Epithelial cell of esophagus (primary cell): ENCODE results near the gene HACE1.
"Not testable (repeated sequence)": the region's sequence is repeated elsewhere in the genome, so short reads cannot be mapped to it uniquely, and the experiment has no call there.

Experiments used
- DNase-seq: peaks from one replicate; pipeline ENCODE4 v3.0.0; 2010; ENCODE audit warnings: low read depth
- H3K4me3 ChIP-seq: 2 replicates; pipeline ENCODE4 v1.5.1; 2011; ENCODE audit warnings: mild to moderate bottlenecking, low read length, control low read depth
- CTCF ChIP-seq: IDR thresholded peaks from 2 replicates; pipeline ENCODE4 v1.5.1; 2011; ENCODE audit warnings: low read depth, mild to moderate bottlenecking, low read length, control low read depth, inconsistent platforms; ENCODE audit not compliant: insufficient read depth; ENCODE audit errors: missing control alignments

The HACE1 gene

GRCh38 chr6:104858642-104859041 lies 1.1 kb downstream of the HACE1 start:
- TF ChIP-seq CTCF = no peak
- peak; percentile 5 for DNase-seq
- peak overlapping the region; percentile 83 for H3K4me3 ChIP-seq

DNA sequence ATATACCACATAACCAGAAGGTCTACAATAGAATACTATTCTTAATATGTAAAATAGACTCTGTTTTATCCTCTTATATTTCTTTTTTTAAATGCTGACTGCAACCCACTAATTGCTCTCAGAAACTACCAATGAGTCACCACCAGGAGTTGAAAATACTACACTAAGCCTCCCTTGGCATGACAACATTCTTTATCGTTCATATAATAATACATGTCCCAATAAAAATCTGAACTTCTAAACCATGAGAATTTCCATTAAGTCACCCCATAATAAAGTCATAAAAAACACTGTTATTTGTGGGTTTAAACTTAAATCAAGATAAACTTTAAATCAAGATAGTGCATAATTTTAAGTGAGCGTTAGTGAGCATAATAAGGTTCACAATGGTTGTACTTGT lies 4.2 kb downstream of the HACE1 start:
- no peak for TF ChIP-seq CTCF
- DNase-seq = peak; percentile 40
- H3K4me3 ChIP-seq = no peak overlapping the region

DNA sequence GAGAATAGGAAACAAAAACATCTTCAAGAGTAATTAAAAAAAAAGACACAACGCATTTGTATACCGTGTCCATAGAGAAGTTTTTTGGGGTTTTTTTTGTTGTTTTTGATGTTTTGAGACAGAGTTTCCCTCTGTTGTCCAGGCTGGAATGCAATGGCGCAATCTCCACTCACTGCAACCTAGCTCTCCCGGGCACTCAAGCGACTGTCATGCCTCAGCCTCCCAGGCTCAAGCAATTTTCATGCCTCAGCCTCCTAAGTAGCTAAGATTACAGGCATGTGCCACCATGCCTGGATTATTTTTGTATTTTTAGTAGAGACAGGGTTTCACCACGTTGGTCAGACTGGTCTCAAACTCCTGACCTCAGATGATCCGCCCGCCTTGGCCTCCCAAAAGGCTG lies 12.0 kb downstream of the HACE1 start:
- H3K4me3 ChIP-seq, DNase-seq: not testable (repeated sequence)

DNA sequence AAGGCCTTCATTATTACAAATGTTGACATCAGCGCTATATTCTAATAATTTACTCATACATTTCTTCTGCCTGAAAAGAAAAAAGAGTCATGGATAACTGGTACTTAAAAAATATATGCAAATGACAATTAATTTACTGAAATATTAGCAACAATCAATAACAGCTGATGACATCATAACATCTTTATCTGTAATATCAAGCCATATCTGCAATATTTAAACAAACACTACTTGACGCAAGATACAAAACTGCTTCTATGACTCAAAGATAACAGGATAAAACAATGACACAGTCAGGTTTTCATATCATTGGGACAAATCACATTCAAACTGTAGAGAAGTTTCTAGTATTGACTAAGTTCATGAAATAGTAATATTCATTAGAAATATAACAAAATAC lies 16.5 kb downstream of the HACE1 start:
- TF ChIP-seq CTCF = no peak
- no peak overlapping the region for H3K4me3 ChIP-seq
- DNase-seq = no peak

GRCh38 chr6:104837158-104837557 lies 22.6 kb downstream of the HACE1 start:
- no peak for TF ChIP-seq CTCF
- no peak for DNase-seq
- no peak overlapping the region for H3K4me3 ChIP-seq

- H3K4me3 ChIP-seq = not testable (repeated sequence)
Observed at GRCh38 chr6:104836479-104837020, 23.2 kb downstream of the HACE1 start.

DNA sequence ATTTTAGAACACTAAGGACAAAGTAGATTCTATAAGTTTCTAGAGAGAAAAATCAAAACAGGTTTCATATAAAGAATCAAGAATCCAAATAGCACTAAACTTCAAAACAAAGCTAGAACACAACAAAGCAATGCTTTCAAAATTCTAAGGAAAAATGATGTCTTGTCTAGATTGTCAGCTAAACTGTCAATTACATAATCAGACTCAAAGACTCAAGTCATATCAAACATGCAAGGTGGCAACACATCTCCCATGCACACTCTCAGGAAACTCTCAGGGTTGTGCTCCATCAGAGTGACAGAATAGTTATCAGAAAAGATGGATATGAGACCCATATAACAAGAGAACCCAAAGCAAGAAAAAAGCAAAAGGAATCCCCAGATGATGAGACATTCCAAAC lies 23.9 kb downstream of the HACE1 start:
- TF ChIP-seq CTCF = no peak
- no peak for DNase-seq

More at GRCh38 chr6:104836479-104837020, 23.2 kb downstream of the HACE1 start:
- not testable (repeated sequence) for DNase-seq

DNA sequence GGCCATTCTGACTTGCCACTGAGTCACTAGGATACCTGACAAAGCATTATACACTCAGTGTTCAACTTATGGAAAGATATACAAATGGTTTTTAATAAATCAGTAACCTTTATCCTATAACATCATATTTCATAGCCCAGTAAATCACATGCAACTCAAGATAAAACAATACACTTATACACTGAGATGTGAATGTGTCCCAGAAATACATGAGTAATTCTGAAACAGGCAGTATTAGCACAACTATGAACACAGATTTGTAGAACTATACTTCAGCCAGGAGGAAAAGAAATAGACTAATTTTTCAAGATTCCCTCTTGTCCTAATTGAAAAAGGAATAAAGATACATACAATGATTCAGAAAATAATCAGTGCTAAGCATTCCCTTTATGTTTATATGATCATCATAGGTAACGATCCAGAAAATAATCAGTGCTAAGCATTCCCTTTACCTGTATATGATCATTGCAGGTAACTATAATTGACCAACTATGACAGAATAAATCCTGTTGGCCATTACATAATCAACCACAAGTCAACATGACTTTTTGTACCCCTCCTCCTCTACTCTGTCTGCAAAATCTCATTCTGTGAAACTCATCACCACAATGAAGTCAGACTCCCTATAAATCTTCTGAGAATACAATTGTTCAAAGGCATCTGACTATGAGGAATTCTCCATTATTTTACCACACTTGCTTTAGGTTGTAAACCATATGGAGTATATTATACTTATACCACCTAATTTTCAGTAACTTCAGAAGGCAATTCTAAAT lies 30.3 kb downstream of the HACE1 start:
- peak; percentile 9 for DNase-seq
- no peak for TF ChIP-seq CTCF
- H3K4me3 ChIP-seq = no peak overlapping the region

More for the DNA sequence above, 23.9 kb downstream of the HACE1 start:
- no peak overlapping the region for H3K4me3 ChIP-seq
